Kidney (tissue), 14 donors: ENCODE data around the gene BCKDHA. TPM values are rescaled to one million over a fixed set of nuclear protein-coding genes. Genes with fewer than 3 reads are reported as not detected.

Experiments used
- DNase-seq, 5 donors: peaks; one replicate each; pipeline ENCODE4 v3.0.0-alpha.2; 2013 to 2020
- FAIRE-seq: peaks from 2 replicates; lab custom pipeline; 2012; peaks lifted over from hg19 to GRCh38; lab: Jason Lieb, UNC
- H3K27ac ChIP-seq, 2 donors: one replicate each; pipeline ENCODE4 v1.7.0; 2013; ENCODE audit warnings: low read depth in 2 of 2, low read length in 2 of 2, inconsistent platforms in 1 of 2
- H3K27me3 ChIP-seq: one replicate; pipeline ENCODE4 v1.7.1; 2013; ENCODE audit warnings: low read length, inconsistent platforms; ENCODE audit not compliant: control insufficient read depth, insufficient read depth
- H3K36me3 ChIP-seq, 3 donors: one replicate each; pipeline versions ENCODE4 v1.7.0 to v1.7.1; 2013; ENCODE audit warnings: low read length in 3 of 3, control low read depth in 1 of 3, inconsistent platforms in 1 of 3; ENCODE audit not compliant: insufficient read depth in 3 of 3, control insufficient read depth in 2 of 3
- H3K4me1 ChIP-seq, 3 donors: one replicate each; pipeline versions ENCODE4 v1.7.0 to v1.7.1; 2013; ENCODE audit warnings: low read length in 3 of 3, inconsistent platforms in 1 of 3, low read depth in 1 of 3; ENCODE audit not compliant: control insufficient read depth in 2 of 3, insufficient read depth in 2 of 3
- H3K4me3 ChIP-seq, 3 donors: one replicate each; pipeline versions ENCODE4 v1.7.0 to v1.8.1; 2013; ENCODE audit warnings: low read length in 3 of 3, control low read depth in 1 of 3, inconsistent platforms in 1 of 3
- H3K9ac ChIP-seq, 3 donors: one replicate each; pipeline versions ENCODE4 v1.7.0 to v1.7.1; 2013; ENCODE audit warnings: low read length in 3 of 3, control low read depth in 1 of 3, inconsistent platforms in 1 of 3
- H3K9me3 ChIP-seq, 3 donors: one replicate each; pipeline versions ENCODE4 v1.7.0 to v1.7.1; 2013; ENCODE audit warnings: low read length in 3 of 3, control low read depth in 1 of 3, inconsistent platforms in 1 of 3; ENCODE audit not compliant: control insufficient read depth in 2 of 3, insufficient read depth in 1 of 3
- intact Hi-C: fragments of 100-400 bp; cut with DNase I; formaldehyde crosslinking; loops from one replicate; pipeline ENCODE4 v1.11.1; 2022
- polyA plus RNA-seq: library from polyadenylated mRNA; stranded (reverse); fragments of 350-450 nt; fragmentation: Illumina TruSeq; extraction: RNeasy Lipid Tissue Mini Kit (QIAGEN cat#74804); gene quantifications from one replicate; pipeline ENCODE4 v1.2.3, GENCODE V29; 2014; ENCODE audit warnings: low read depth, low replicate concordance; ENCODE audit not compliant: insufficient read depth
- total RNA-seq: library from RNA; stranded (reverse); fragmentation: NEBNext Ultra II Directional; extraction: Animal tissue kit (Norgen Biotek cat#: 25700); gene quantifications from one replicate; pipeline ENCODE4 v1.2.1, GENCODE V29; 2021
- TF ChIP-seq, protein P1 (sequence below): IDR thresholded peaks from 3 replicates; pipeline ENCODE4 v1.5.1; 2012; ENCODE audit warnings: mild to moderate bottlenecking, moderate library complexity, borderline replicate concordance; ENCODE audit not compliant: insufficient read depth; ENCODE audit errors: extremely low read depth
- donor health status: control.
- donor health status: control.
- donor health status: control.
- donor health status: control.
- donor health status: control.
- donor health status: DM: yes; HTN: yes; CAD: no.
- donor health status: Normal renal cell carcinoma (clear cell type).

The BCKDHA gene
- total and polyA plus RNA-seq, 2 donors from 2014 or later: 30.9 to 72.2 TPM

DNA sequence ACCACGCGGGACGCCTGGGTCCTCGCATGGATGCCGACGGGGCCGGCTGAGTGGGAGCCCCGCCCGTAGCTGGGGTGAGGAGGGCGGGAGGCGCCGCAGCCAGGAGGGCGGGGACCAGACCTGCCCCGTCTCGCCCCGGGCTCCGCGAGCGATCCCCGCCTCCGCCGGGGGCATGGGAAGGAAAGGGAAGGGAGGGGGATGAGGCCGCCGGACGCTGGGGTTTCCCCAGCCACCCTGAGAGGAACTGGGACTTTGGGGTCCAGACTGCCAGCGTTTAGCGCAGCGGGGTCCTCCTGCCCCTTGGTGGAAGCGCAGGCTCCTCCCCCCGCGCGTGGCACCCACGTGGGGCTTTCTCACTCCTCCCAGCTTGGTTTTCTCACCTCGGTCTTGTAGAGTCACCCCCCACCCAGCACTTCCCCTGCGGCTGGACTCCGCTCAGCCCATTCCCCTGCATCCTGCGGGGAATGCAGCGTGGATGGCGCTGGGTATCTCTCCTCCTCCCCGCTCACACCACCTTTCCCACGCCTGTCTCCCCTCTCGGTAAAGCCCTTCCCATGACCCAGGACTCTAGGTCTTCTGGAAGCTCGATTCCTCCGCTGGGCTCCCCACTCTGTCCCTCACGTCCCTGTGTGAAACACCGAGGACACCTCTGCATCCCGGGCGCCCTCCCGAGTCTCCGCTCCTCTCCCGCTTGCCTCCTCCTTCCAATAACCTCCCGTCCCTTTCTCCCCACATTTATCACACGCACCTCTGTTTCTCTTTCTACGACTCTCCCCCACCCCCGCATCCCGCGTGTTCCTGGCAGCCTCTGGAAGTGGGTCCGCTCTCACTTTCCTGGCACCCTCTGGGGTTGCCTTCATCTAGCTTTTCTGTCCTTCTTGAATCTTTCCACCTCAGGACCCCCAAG, 46.0 kb upstream of the BCKDHA start:
- intact Hi-C loops: no loop called here
- peak overlapping the region; percentile 41 to 71 (median 59) for H3K4me3 ChIP-seq
- no peak for FAIRE-seq

DNA sequence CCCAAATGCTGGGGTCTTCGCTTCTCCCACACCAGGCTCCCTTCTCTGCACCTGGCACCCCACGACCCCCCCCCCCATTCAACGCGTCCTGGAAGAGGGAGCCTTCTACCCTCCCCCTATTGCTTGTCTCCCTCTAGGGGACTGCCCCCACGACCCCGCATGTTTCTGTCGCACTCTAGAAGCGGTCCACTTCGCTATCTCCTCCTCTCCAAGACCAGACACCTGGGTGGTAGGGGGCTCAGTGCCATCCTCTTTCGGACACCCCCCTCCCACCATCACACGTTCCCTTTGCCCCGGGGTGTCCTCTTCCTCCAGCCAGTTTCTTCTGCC, 45.4 kb upstream of the BCKDHA start:
- Histone ChIP-seq H3K4me1 (peaks cover 0 to 21% (median 3%) of the 10 kb centered on the region in 3 donors), H3K9me3 (no peaks in the 10 kb centered on the region), H3K27ac (no peak overlapping the region), H3K27me3 (no peaks in the 10 kb centered on the region), H3K4me3 (peak overlapping the region; percentile 41 to 71 (median 56)), H3K36me3 (no peaks in the 10 kb centered on the region), H3K9ac (peak overlapping the region in 1 of 3 donors; percentile 41)
- intact Hi-C loops: no loop called here
- FAIRE-seq (no peak), DNase-seq (no peak)
- TF ChIP-seq, protein P1, sequence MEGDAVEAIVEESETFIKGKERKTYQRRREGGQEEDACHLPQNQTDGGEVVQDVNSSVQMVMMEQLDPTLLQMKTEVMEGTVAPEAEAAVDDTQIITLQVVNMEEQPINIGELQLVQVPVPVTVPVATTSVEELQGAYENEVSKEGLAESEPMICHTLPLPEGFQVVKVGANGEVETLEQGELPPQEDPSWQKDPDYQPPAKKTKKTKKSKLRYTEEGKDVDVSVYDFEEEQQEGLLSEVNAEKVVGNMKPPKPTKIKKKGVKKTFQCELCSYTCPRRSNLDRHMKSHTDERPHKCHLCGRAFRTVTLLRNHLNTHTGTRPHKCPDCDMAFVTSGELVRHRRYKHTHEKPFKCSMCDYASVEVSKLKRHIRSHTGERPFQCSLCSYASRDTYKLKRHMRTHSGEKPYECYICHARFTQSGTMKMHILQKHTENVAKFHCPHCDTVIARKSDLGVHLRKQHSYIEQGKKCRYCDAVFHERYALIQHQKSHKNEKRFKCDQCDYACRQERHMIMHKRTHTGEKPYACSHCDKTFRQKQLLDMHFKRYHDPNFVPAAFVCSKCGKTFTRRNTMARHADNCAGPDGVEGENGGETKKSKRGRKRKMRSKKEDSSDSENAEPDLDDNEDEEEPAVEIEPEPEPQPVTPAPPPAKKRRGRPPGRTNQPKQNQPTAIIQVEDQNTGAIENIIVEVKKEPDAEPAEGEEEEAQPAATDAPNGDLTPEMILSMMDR: no peak

More for the DNA sequence above, 46.0 kb upstream of the BCKDHA start:
- Histone ChIP-seq H3K4me1 (peaks cover 0 to 21% (median 3%) of the 10 kb centered on the region in 3 donors), H3K36me3 (no peaks in the 10 kb centered on the region), H3K9me3 (no peaks in the 10 kb centered on the region), H3K27ac (peak overlapping the region; percentile 55 to 57), H3K27me3 (no peaks in the 10 kb centered on the region), H3K9ac (peak overlapping the region in 1 of 3 donors; percentile 41)
- TF ChIP-seq, protein P1: no peak
- peak in 4 of 5 donors; percentile 10 to 90 (median 39) for DNase-seq

DNA sequence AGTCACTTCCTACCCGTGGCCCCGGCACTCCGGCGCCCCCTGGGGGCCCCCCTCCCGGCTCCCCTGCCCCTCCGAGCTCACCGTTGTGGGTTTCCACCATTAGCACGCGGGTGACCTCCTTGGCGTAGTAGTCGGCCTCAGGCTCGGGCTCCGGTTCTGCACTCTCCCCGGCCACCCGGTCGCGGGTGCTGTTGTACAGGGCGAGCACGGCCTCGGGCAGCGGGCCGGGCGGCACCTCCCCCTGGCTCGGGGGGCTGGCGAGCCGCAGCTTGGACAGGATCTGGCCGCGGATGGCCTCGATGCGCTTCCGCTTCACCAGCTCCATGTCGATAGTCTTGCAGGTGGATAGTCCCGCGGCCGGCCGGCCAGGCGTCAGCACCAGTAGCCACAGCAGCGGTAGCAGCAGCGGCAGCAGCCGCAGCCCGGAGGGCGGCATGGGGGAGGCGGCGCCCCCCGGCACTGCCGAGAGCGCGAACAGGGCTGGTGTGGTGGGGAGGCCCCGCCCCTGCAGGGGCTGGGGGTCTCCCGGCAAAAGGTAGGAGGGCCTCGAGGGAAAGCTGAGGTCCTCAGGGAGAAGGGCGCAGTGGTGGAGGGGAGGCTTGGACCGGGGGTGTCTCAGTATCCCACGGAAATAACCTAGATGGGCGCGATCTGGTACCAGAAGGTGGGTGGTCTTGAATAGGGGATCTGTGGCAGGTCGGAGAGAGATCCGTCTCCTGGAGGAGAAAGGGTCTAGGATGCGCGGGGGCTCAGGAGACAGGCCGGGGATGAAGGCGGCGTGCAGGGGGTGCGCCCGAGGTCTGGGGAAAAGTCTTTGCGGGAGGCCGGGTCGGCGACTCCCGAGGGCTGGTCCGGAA, 44.8 kb upstream of the BCKDHA start:
- peaks cover 0 to 21% (median 3%) of the 10 kb centered on the region in 3 donors for H3K4me1 ChIP-seq
- H3K36me3 ChIP-seq: no peaks in the 10 kb centered on the region
- no peaks in the 10 kb centered on the region for H3K27me3 ChIP-seq
- intact Hi-C loops: no loop called here
- peak overlapping the region; percentile 56 to 74 (median 71) for H3K4me3 ChIP-seq
- TF ChIP-seq, protein P1: no peak
- H3K27ac ChIP-seq: peak overlapping the region; percentile 43 to 60
- DNase-seq: peak; percentile 39 to 89 (median 58)
- FAIRE-seq: no peak
- no peaks in the 10 kb centered on the region for H3K9me3 ChIP-seq
- peak overlapping the region in 2 of 3 donors; percentile 51 to 55 for H3K9ac ChIP-seq
